HepG2 (cell line): Measurements from ENCODE around the gene LOXL3. TPM values are rescaled to one million over a fixed set of nuclear protein-coding genes. Genes with fewer than 3 reads are reported as not detected.
A peak's percentile ranks its signal among the peaks of the same experiment; 100 is the strongest.

Experiments
- BCLAF1 ChIP-seq: fragments of 450-650 bp; IDR thresholded peaks from 2 replicates; pipeline ENCODE4 v1.6.1; 2017; ENCODE audit warnings: mild to moderate bottlenecking
- BORCS8-MEF2B ChIP-seq: sonication (generic); formaldehyde crosslinking; IDR thresholded peaks from 2 replicates; pipeline ENCODE4 v1.8.0; 2022; ENCODE audit warnings: mild to moderate bottlenecking, missing genetic modification reagents
- GATAD1 ChIP-seq: IDR thresholded peaks from 2 replicates; pipeline ENCODE4 v1.6.1; 2016; ENCODE audit warnings: missing genetic modification reagents, missing compliant biosample characterization
- HDAC6 ChIP-seq: fragments of 200-600 bp; sonication (generic); IDR thresholded peaks from 2 replicates; pipeline ENCODE4 v1.7.0; 2017; ENCODE audit warnings: mild to moderate bottlenecking, antibody characterized with exemption, low read length, low read depth
- MYC ChIP-seq: sonication (generic); formaldehyde crosslinking; IDR thresholded peaks from 2 replicates; pipeline ENCODE4 v1.9.0; 2021; ENCODE audit warnings: missing genetic modification reagents, borderline replicate concordance
- NFIB ChIP-seq: sonication (generic); formaldehyde crosslinking; IDR thresholded peaks from 2 replicates; pipeline ENCODE4 v1.9.0; 2021; ENCODE audit warnings: missing genetic modification reagents, mild to moderate bottlenecking, borderline replicate concordance
- NR3C1 ChIP-seq: sonication (generic); formaldehyde crosslinking; IDR thresholded peaks from 2 replicates; pipeline ENCODE4 v1.4.0; 2020; ENCODE audit warnings: missing genetic modification reagents
- PHF8 ChIP-seq: sonication (generic); formaldehyde crosslinking; IDR thresholded peaks from 2 replicates; pipeline ENCODE4 v1.5.0; 2020; ENCODE audit warnings: missing genetic modification reagents
- RORA ChIP-seq: sonication (generic); formaldehyde crosslinking; IDR thresholded peaks from 2 replicates; pipeline ENCODE4 v1.5.0; 2020; ENCODE audit warnings: mild to moderate bottlenecking, missing genetic modification reagents, moderate library complexity
- SMAD1 ChIP-seq: sonication (generic); formaldehyde crosslinking; IDR thresholded peaks from 2 replicates; pipeline ENCODE4 v1.4.0; 2020; ENCODE audit warnings: missing genetic modification reagents, low read depth, mild to moderate bottlenecking, borderline replicate concordance
- SP1 ChIP-seq, 2 experiments: fragments of 450-650 bp in 1 of 2; sonication (generic) in 1 of 2; formaldehyde crosslinking in 1 of 2; IDR thresholded peaks; 2 replicates each; pipeline versions ENCODE4 v1.4.0 to v1.6.1; 2016 to 2020; ENCODE audit warnings: missing genetic modification reagents in 1 of 2
- TCF7 ChIP-seq: sonication (generic); IDR thresholded peaks from 2 replicates; pipeline ENCODE4 v1.6.1; 2016; ENCODE audit warnings: antibody characterized with exemption, low read depth
- WIZ ChIP-seq: sonication (generic); formaldehyde crosslinking; IDR thresholded peaks from 2 replicates; pipeline ENCODE4 v1.5.1; 2020; ENCODE audit warnings: mild to moderate bottlenecking, missing genetic modification reagents
- XBP1 ChIP-seq: sonication (generic); formaldehyde crosslinking; IDR thresholded peaks from 2 replicates; pipeline ENCODE4 v1.5.0; 2020; ENCODE audit warnings: missing genetic modification reagents
- ZBTB33 ChIP-seq: sonication (generic); formaldehyde crosslinking; IDR thresholded peaks from 2 replicates; pipeline ENCODE4 v1.4.0; 2020; ENCODE audit warnings: missing genetic modification reagents
- ZNF124 ChIP-seq: sonication (generic); formaldehyde crosslinking; IDR thresholded peaks from 2 replicates; pipeline ENCODE4 v1.4.0; 2020; ENCODE audit warnings: missing genetic modification reagents
- ZNF256 ChIP-seq: sonication (generic); formaldehyde crosslinking; conservative IDR thresholded peaks from 2 replicates; pipeline ENCODE4 v1.4.0; 2020; ENCODE audit warnings: missing genetic modification reagents
- ZNF598 ChIP-seq: sonication (generic); formaldehyde crosslinking; IDR thresholded peaks from 2 replicates; pipeline ENCODE4 v1.5.1; 2020; ENCODE audit warnings: mild to moderate bottlenecking, missing genetic modification reagents, borderline replicate concordance
- ZNF660 ChIP-seq: sonication (generic); formaldehyde crosslinking; IDR thresholded peaks from 2 replicates; pipeline ENCODE4 v1.5.1; 2020; ENCODE audit warnings: mild to moderate bottlenecking, low read depth, missing genetic modification reagents, borderline replicate concordance
- ZNF766 ChIP-seq: sonication (generic); formaldehyde crosslinking; IDR thresholded peaks from 2 replicates; pipeline ENCODE4 v1.5.0; 2020; ENCODE audit warnings: missing genetic modification reagents, borderline replicate concordance
- polyA plus RNA-seq, 8 experiments: library from polyadenylated mRNA; depleted of rRNA in 3 of 8; stranded (reverse) in 7 of 8; unstranded in 1 of 8; fragments of >200 nt; fragmentation: Illumina TruSeq in 4 of 8; extraction: Trizol in 4 of 8; gene quantifications; 2 replicates each; pipeline versions ENCODE4 v1.2.1 to v1.2.3, GENCODE V29; 2011 to 2016; ENCODE audit warnings: low read depth in 4 of 8, missing spikeins in 1 of 8, mixed read lengths in 1 of 8; ENCODE audit not compliant: insufficient read depth in 1 of 8
- total RNA-seq, 5 experiments: library from RNA; depleted of rRNA; stranded (reverse); fragments of >200 nt; fragmentation: Illumina TruSeq; extraction: Trizol; gene quantifications; 2 replicates each; pipeline ENCODE4 v1.2.3, GENCODE V29; 2016; ENCODE audit warnings: low read depth in 1 of 5
- TF ChIP-seq, protein P1 (sequence below): sonication (generic); formaldehyde crosslinking; IDR thresholded peaks from 2 replicates; pipeline ENCODE4 v1.5.0; 2020; ENCODE audit warnings: missing genetic modification reagents
- TF ChIP-seq, protein P2 (sequence below): sonication (generic); formaldehyde crosslinking; IDR thresholded peaks from 2 replicates; pipeline ENCODE4 v1.9.0; 2021; ENCODE audit warnings: missing genetic modification reagents, mild to moderate bottlenecking, borderline replicate concordance

The LOXL3 gene
- total and polyA plus RNA-seq, 2 of the 13 experiments (the other 11 are each of a cell fraction or from before 2014, with no cell fraction given) = 0.55 to 6.5 TPM

GRCh38 chr2:74488643-74489481, 64.9 kb downstream of the LOXL3 start (continued):
- TF ChIP-seq PHF8 = peak; percentile 22; the same call in 1 of the 2 replicates
- TF ChIP-seq WIZ = 0 out of 2 replicates have a peak, but pooled peaks have one; percentile 84
- TF ChIP-seq ZBTB33 (CRISPR knock-in tag) = no peak; the same call in 1 of the 2 replicates
- TF ChIP-seq ZNF256 (CRISPR knock-in tag) = 0 out of 2 replicates have a peak, but pooled peaks have one; percentile 84
- TF ChIP-seq TCF7 = peak; percentile 98
- TF ChIP-seq, protein P1, sequence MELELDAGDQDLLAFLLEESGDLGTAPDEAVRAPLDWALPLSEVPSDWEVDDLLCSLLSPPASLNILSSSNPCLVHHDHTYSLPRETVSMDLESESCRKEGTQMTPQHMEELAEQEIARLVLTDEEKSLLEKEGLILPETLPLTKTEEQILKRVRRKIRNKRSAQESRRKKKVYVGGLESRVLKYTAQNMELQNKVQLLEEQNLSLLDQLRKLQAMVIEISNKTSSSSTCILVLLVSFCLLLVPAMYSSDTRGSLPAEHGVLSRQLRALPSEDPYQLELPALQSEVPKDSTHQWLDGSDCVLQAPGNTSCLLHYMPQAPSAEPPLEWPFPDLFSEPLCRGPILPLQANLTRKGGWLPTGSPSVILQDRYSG (CRISPR knock-in tag) = no peak
- TF ChIP-seq ZNF598 (CRISPR knock-in tag) = 0 out of 2 replicates have a peak, but pooled peaks have one; percentile 62
- peak; percentile 64; the same call in 1 of the 2 replicates for TF ChIP-seq ZNF124 (CRISPR knock-in tag)
- TF ChIP-seq SP1 (IDR thresholded peaks at IDR 0.05) = no peak
- no peak; the same call in 1 of the 2 replicates for TF ChIP-seq SP1 (CRISPR knock-in tag; IDR thresholded peaks at IDR 0.05)
- TF ChIP-seq NFIB (CRISPR knock-in tag) = no peak
- no peak for TF ChIP-seq ZNF660 (CRISPR knock-in tag)
- TF ChIP-seq NR3C1 (CRISPR knock-in tag) = no peak
- TF ChIP-seq BORCS8-MEF2B (CRISPR knock-in tag) = peak; percentile 74; the same call in 1 of the 2 replicates
- no peak; the same call in 1 of the 2 replicates for TF ChIP-seq ZNF766
- TF ChIP-seq GATAD1 = peak; percentile 20; the same call in 1 of the 2 replicates
- TF ChIP-seq BCLAF1 = no peak
- TF ChIP-seq XBP1 (CRISPR knock-in tag) = no peak
- no peak for TF ChIP-seq RORA (CRISPR knock-in tag)
- no peak for TF ChIP-seq HDAC6
- TF ChIP-seq SMAD1 (CRISPR knock-in tag) = no peak
- no peak for TF ChIP-seq MYC (CRISPR knock-in tag)
- TF ChIP-seq, protein P2, sequence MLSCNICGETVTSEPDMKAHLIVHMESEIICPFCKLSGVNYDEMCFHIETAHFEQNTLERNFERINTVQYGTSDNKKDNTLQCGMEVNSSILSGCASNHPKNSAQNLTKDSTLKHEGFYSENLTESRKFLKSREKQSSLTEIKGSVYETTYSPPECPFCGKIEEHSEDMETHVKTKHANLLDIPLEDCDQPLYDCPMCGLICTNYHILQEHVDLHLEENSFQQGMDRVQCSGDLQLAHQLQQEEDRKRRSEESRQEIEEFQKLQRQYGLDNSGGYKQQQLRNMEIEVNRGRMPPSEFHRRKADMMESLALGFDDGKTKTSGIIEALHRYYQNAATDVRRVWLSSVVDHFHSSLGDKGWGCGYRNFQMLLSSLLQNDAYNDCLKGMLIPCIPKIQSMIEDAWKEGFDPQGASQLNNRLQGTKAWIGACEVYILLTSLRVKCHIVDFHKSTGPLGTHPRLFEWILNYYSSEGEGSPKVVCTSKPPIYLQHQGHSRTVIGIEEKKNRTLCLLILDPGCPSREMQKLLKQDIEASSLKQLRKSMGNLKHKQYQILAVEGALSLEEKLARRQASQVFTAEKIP (CRISPR knock-in tag) = no peak
